Epithelial cell of esophagus (primary cell): ENCODE results near the gene SPATA21.

Experiments used
- DNase-seq: peaks from one replicate; pipeline ENCODE4 v3.0.0; 2010; ENCODE audit warnings: low read depth
- H3K4me3 ChIP-seq: 2 replicates; pipeline ENCODE4 v1.5.1; 2011; ENCODE audit warnings: mild to moderate bottlenecking, low read length, control low read depth
- TF ChIP-seq, protein P1 (sequence below): IDR thresholded peaks from 2 replicates; pipeline ENCODE4 v1.5.1; 2011; ENCODE audit warnings: low read depth, mild to moderate bottlenecking, low read length, control low read depth, inconsistent platforms; ENCODE audit not compliant: insufficient read depth; ENCODE audit errors: missing control alignments

Gene SPATA21

DNA sequence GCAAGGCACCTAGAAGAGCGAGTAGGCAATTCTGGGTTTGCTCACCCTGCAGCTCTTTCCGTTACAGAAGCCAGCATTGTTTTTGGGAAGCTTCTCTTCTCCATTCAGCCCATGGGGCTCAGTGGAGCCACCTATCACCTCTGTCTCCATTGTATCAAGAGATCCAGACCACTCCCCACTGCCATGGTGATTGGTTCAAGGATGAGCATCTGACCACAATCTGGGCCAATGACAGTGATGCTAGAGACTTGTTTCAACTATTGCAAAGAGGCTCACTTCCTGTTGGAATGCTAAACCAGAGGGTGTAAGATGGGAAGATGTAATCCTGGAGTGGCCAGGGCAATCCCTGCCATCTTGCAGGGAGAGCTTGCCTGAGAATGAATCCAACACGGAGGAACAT lies 6.6 kb downstream of the SPATA21 start:
- DNase-seq, result no peak
- TF ChIP-seq, protein P1, sequence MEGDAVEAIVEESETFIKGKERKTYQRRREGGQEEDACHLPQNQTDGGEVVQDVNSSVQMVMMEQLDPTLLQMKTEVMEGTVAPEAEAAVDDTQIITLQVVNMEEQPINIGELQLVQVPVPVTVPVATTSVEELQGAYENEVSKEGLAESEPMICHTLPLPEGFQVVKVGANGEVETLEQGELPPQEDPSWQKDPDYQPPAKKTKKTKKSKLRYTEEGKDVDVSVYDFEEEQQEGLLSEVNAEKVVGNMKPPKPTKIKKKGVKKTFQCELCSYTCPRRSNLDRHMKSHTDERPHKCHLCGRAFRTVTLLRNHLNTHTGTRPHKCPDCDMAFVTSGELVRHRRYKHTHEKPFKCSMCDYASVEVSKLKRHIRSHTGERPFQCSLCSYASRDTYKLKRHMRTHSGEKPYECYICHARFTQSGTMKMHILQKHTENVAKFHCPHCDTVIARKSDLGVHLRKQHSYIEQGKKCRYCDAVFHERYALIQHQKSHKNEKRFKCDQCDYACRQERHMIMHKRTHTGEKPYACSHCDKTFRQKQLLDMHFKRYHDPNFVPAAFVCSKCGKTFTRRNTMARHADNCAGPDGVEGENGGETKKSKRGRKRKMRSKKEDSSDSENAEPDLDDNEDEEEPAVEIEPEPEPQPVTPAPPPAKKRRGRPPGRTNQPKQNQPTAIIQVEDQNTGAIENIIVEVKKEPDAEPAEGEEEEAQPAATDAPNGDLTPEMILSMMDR, result no peak
- no peak overlapping the region for H3K4me3 ChIP-seq

DNA sequence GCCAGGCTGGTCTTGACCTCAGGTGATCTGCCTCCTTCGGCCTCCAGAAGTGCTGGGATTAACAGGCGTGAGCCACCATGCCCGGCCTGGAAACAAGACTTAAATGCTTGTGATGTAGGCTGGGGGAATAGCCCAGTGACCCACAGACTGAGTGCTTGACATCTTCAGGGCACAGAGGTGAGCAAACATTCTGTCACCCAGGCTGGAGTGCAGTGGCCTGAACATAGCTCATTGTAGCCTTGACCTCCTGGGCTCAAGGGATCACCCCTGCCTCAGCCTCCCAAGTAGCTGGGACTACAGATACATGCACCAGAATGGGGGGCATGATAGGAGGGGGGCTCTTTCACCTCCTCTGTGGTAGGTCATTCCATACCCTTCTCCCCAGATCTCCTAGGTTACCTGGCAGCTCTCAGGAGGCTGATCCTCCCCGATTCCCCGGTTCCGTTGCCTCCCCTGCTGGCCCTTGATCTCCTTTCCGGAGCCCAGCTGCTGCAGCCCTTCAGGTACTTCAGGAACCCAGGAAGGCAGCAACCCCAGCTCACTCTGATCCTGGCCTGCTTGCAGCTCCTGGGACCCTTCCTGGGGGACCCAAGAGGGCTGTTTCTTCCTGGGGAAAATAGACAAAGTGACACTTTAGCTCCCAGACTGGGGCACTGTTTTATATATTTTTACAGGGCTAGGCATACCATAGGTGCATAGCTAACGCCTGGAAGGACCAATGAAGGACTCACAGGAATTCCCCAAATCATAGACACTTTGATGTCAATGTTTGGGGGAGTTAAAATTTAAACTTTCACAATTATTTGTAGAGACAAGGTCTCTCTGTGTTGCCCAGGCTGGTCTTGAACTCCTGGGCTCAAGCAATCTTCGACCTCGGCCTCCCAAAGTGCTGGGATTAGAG lies 11.8 kb downstream of the SPATA21 start:
- TF ChIP-seq, protein P1, result no peak
- DNase-seq, result no peak

GRCh38 chr1:16422041-16422440 lies 15.2 kb downstream of the SPATA21 start:
- no peak for DNase-seq
- TF ChIP-seq, protein P1, result no peak

More for the DNA sequence above, 11.8 kb downstream of the SPATA21 start:
- H3K4me3 ChIP-seq, result no peak overlapping the region

DNA sequence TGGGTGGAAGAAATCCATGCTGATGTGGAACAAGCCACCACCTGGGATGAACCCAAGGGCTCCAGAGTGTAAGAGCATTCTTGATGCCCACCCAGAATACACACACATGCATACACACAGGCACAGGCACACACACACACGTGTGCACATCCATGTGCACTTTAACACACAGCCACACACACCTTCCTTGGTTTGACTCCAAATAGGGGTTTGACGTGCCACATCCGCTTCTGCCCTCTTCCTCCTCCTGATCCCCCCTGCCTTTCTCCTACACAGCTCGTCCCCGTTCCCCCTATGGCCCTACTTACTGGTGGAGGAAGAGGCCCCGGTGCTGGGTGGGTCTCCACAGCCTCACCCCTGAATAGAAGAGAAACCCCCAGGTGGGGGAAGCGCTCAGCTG lies 16.0 kb downstream of the SPATA21 start:
- DNase-seq, result no peak
- TF ChIP-seq, protein P1, result no peak
- H3K4me3 ChIP-seq, result no peak overlapping the region

More at GRCh38 chr1:16422041-16422440, 15.2 kb downstream of the SPATA21 start:
- no peak overlapping the region for H3K4me3 ChIP-seq

- DNase-seq, result no peak
- TF ChIP-seq, protein P1, result no peak
- H3K4me3 ChIP-seq, result no peak overlapping the region
Measured at GRCh38 chr1:16420424-16421118, 16.7 kb downstream of the SPATA21 start.

DNA sequence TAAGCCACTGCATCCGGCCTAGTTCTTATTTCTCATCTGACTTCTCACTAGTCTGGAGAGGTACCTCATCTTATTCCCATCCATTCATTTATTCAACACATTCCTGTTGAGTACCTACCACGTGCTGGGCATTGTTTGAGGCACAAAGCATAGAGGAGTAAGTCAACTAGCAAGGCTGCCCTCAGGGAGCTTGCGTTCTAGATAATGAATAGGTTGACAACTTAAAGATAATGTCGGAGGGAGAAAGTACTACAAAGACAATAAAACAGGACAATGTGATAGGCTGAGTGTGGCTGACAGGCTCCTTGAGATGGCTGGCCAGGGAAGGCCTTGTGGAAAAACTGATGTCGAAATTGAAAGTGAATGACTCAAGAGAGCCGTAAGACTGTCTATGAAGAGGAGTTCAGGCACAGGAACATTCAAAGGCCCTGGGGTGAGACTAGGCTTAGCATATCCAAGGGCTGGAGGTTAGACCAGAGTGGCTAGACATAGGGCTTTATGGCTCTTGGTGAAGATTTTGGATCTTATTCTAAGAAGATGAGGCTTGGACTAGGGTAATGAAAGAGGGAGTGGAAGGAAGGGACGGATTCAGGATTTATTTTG lies 18.3 kb downstream of the SPATA21 start:
- H3K4me3 ChIP-seq, result no peak overlapping the region
- peak; percentile 41 for DNase-seq
- TF ChIP-seq, protein P1, result no peak
